H1 (cell line): ENCODE measurements around the gene SPC25.

Experiments
- BRCA1 ChIP-seq: IDR thresholded peaks from 2 replicates; pipeline ENCODE4 v1.6.1; 2012; ENCODE audit warnings: low read depth, low read length, improper control_type of control experiment
- CBX8 ChIP-seq: fragments of 300-800, 300-1000 bp; sonication (generic); IDR thresholded peaks from 2 replicates; pipeline ENCODE4 v1.7.1; 2016; ENCODE audit warnings: low read depth, low read length, borderline replicate concordance
- CEBPB ChIP-seq: IDR thresholded peaks from 2 replicates; pipeline ENCODE4 v1.6.1; 2012; ENCODE audit warnings: low read depth, low read length
- CHD1 ChIP-seq: IDR thresholded peaks from 2 replicates; pipeline ENCODE4 v1.6.1; 2012; ENCODE audit warnings: low read depth, low read length, improper control_type of control experiment
- EP300 ChIP-seq, 2 experiments: IDR thresholded peaks; 1 replicate in 1 of 2; 2 replicates in 1 of 2; pipeline ENCODE4 v1.6.1; 2011 to 2012; ENCODE audit warnings: low read depth in 2 of 2, low read length in 2 of 2, mild to moderate bottlenecking in 2 of 2, borderline replicate concordance in 1 of 2, inconsistent platforms in 1 of 2, moderate library complexity in 1 of 2
- JUN ChIP-seq: IDR thresholded peaks from 2 replicates; pipeline ENCODE4 v1.6.1; 2011; ENCODE audit warnings: low read depth, mild to moderate bottlenecking, improper control_type of control experiment, low read length
- JUND ChIP-seq: IDR thresholded peaks from 2 replicates; pipeline ENCODE4 v1.6.1; 2011; ENCODE audit warnings: mild to moderate bottlenecking, improper control_type of control experiment, low read length
- KDM5A ChIP-seq: fragments of 200-600 bp; IDR thresholded peaks from 2 replicates; pipeline ENCODE4 v1.7.1; 2012; ENCODE audit warnings: mild to moderate bottlenecking, low read length, inconsistent platforms, mixed read lengths
- MAX ChIP-seq: IDR thresholded peaks from 2 replicates; pipeline ENCODE4 v1.6.1; 2012; ENCODE audit warnings: inconsistent platforms
- PHF8 ChIP-seq: fragments of 200-600 bp; sonication (generic); conservative IDR thresholded peaks from 2 replicates; pipeline ENCODE4 v1.7.1; 2012; ENCODE audit warnings: low read depth, mild to moderate bottlenecking, inconsistent platforms, low read length, moderate library complexity
- SP2 ChIP-seq: IDR thresholded peaks from 2 replicates; pipeline ENCODE4 v1.6.1; 2012; ENCODE audit warnings: mild to moderate bottlenecking, low read length, inconsistent platforms
- TCF12 ChIP-seq: IDR thresholded peaks from 2 replicates; pipeline ENCODE4 v1.6.1; 2011; ENCODE audit warnings: low read depth, mild to moderate bottlenecking, low read length
- TF ChIP-seq, protein P1 (sequence below), 3 experiments: IDR thresholded peaks; 1 replicate in 2 of 3; 2 replicates in 1 of 3; pipeline versions ENCODE4 v1.5.1 to v1.6.1; 2011; ENCODE audit warnings: low read length in 3 of 3, mild to moderate bottlenecking in 3 of 3, inconsistent platforms in 2 of 3, low read depth in 1 of 3, moderate library complexity in 1 of 3; ENCODE audit not compliant: insufficient read depth in 1 of 3; ENCODE audit errors: control extremely low read depth in 1 of 3
- TF ChIP-seq, protein P2 (sequence below): IDR thresholded peaks from 2 replicates; pipeline ENCODE4 v1.6.1; 2011; ENCODE audit warnings: low read depth, mild to moderate bottlenecking, low read length; ENCODE audit not compliant: insufficient read depth

GRCh38 chr2:168926621-168927386 lies 36.6 kb upstream of the SPC25 start:
- TF ChIP-seq, protein P1, sequence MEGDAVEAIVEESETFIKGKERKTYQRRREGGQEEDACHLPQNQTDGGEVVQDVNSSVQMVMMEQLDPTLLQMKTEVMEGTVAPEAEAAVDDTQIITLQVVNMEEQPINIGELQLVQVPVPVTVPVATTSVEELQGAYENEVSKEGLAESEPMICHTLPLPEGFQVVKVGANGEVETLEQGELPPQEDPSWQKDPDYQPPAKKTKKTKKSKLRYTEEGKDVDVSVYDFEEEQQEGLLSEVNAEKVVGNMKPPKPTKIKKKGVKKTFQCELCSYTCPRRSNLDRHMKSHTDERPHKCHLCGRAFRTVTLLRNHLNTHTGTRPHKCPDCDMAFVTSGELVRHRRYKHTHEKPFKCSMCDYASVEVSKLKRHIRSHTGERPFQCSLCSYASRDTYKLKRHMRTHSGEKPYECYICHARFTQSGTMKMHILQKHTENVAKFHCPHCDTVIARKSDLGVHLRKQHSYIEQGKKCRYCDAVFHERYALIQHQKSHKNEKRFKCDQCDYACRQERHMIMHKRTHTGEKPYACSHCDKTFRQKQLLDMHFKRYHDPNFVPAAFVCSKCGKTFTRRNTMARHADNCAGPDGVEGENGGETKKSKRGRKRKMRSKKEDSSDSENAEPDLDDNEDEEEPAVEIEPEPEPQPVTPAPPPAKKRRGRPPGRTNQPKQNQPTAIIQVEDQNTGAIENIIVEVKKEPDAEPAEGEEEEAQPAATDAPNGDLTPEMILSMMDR (IDR thresholded peaks at IDR 0.05; ENCODE audit: control extremely low read depth in 1 of 3, insufficient read depth in 1 of 3, low read depth in 1 of 3, low read length in 3 of 3): no peak
- TF ChIP-seq JUN: no peak
- no peak for TF ChIP-seq TCF12
- TF ChIP-seq EP300 (IDR thresholded peaks at IDR 0.05; ENCODE audit: borderline replicate concordance in 1 of 2, low read depth in 2 of 2, low read length in 2 of 2): no peak
- no peak for TF ChIP-seq KDM5A
- TF ChIP-seq MAX: no peak
- TF ChIP-seq, protein P2, sequence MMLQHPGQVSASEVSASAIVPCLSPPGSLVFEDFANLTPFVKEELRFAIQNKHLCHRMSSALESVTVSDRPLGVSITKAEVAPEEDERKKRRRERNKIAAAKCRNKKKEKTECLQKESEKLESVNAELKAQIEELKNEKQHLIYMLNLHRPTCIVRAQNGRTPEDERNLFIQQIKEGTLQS: no peak
- TF ChIP-seq PHF8: no peak
- no peak for TF ChIP-seq SP2
- TF ChIP-seq CHD1: no peak
- no peak for TF ChIP-seq BRCA1
- TF ChIP-seq JUND: no peak
- TF ChIP-seq CEBPB: no peak
- TF ChIP-seq CBX8: no peak
